WI38 (cell line): ENCODE results near the gene CCDC33.

Source experiments
- H3K4me3 ChIP-seq: 2 replicates; pipeline ENCODE4 v1.5.1; 2011; ENCODE audit warnings: low read depth, mild to moderate bottlenecking, control low read depth, low read length
- CTCF ChIP-seq: IDR thresholded peaks from 2 replicates; pipeline ENCODE4 v1.5.1; 2012; ENCODE audit warnings: low read depth, mild to moderate bottlenecking, control low read depth, low read length

Gene CCDC33

GRCh38 chr15:74315626-74316025, 79.5 kb downstream of the CCDC33 start:
- no peak overlapping the region for H3K4me3 ChIP-seq
- no peak for TF ChIP-seq CTCF

DNA sequence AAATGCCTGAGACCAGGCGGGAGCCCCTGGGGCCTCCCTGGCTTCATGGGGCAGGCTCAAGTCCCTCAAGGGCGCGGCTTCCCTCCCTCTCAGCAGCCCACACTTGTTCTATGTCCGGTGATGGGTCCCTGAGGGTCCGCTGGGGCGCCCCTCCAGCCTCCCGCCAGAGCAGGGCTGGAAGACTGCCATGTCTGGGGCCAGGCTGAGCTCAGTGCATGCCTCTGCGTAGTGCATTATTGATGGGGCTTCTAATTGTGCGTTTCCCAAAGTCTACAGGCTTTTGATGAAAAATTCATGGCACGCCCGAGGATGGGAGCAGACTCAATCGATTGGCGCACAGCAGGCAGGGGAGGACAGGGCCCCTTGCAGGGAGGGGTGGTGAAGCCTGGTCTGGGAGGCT, 80.0 kb downstream of the CCDC33 start:
- H3K4me3 ChIP-seq = no peak overlapping the region
- no peak for TF ChIP-seq CTCF

GRCh38 chr15:74317820-74318375, 81.8 kb downstream of the CCDC33 start:
- no peak overlapping the region for H3K4me3 ChIP-seq
- TF ChIP-seq CTCF = no peak

DNA sequence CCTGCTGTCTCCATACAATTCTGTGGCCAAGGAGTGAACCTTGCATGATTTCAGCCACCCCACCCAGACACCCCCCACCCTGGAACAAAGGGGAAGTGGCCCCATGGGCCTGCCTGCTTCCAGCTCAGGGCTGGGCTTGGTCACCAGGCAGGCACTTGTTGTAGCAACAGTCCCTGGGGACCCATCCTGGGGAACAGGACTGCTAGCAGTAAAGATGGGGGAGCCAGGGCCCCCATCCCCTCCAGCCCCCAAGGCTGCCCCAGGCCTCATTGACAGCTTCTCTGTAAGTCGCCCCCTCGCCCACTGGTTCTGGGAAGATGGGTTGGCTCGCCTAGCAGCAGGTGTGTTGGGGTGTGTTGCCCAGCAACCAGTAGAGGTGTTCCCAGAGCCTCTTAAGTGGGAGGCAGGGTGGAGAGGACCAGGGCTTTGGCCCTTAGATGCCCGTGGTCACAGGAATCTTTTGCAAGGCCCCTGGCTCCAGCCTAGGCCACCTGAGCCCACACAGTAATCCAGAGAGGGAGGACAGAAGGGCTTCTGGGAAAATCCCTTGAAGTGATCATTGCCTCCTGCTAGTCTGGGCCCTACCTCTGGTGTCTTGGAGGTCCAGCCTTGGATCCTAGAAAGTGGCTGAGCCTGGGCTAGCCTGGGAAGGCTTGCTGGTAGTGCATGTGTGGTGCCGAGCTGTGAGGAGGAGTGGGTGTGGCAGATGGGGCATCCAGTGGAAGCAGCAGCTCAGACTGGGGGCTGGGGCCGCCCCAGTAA, 82.4 kb downstream of the CCDC33 start:
- no peak overlapping the region for H3K4me3 ChIP-seq
- no peak for TF ChIP-seq CTCF

DNA sequence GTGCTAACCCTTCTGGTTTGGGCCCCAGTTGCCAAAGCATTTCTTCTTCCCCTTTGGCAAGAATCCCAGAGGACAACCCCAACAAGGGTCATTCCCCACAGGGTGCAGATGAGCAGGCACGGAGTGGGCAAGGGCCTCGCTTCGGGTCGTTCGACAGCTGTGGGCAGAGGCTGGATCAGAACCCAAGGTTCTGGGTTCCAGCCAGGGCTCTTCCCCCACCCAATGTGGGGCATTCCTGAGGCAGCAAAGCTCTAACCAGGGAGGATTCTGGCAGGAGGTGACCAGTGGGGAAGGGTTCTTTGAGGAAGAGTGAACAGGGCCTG, 83.0 kb downstream of the CCDC33 start:
- no peak overlapping the region for H3K4me3 ChIP-seq
- TF ChIP-seq CTCF = no peak

- TF ChIP-seq CTCF = no peak
- no peak overlapping the region for H3K4me3 ChIP-seq
These were observed 83.6 kb downstream of the CCDC33 start for GRCh38 chr15:74319596-74320351.
